Testis (tissue), 2 donors: ENCODE results near the gene DISP2.

ENCODE experiments used
- CTCF ChIP-seq, 3 experiments: fragments of 450-650 bp in 2 of 3; fragments of 200-600 bp in 1 of 3; sonication (generic) in 1 of 3; IDR thresholded peaks; one replicate each; pipeline ENCODE4 v1.5.1; 2016 to 2019; ENCODE audit warnings: antibody characterized with exemption in 3 of 3, mild to moderate bottlenecking in 2 of 3, moderate library complexity in 1 of 3
- POLR2A ChIP-seq: fragments of 450-650 bp; IDR thresholded peaks from one replicate; pipeline ENCODE4 v1.6.1; 2017; ENCODE audit warnings: antibody characterized with exemption, mild to moderate bottlenecking, moderate library complexity

GRCh38 chr15:40322531-40323238 is 35.3 kb upstream of the DISP2 start:
- TF ChIP-seq CTCF (IDR thresholded peaks at IDR 0.05) (no peak), POLR2A (no peak)
